Osteocyte (in vitro differentiated cells): ENCODE data around the gene FAM174C. TPM values are rescaled to one million over a fixed set of nuclear protein-coding genes. Genes with fewer than 3 reads are reported as not detected.

Experiments used
- DNase-seq: peaks from one replicate; pipeline ENCODE4 v3.0.0; 2021; ENCODE audit warnings: mixed read lengths; ENCODE audit not compliant: unreplicated experiment; ENCODE audit errors: extremely low spot score
- H3K27ac Mint-ChIP-seq: one replicate; pipeline ENCODE4 v1.8.0; 2021; ENCODE audit warnings: mild to moderate bottlenecking, mixed read lengths; ENCODE audit not compliant: unreplicated experiment
- H3K27me3 Mint-ChIP-seq: one replicate; pipeline ENCODE4 v1.8.0; 2021; ENCODE audit warnings: mixed read lengths; ENCODE audit not compliant: unreplicated experiment
- H3K36me3 Mint-ChIP-seq: one replicate; pipeline ENCODE4 v1.8.0; 2021; ENCODE audit warnings: mixed read lengths; ENCODE audit not compliant: unreplicated experiment
- H3K4me1 Mint-ChIP-seq: one replicate; pipeline ENCODE4 v1.8.0; 2021; ENCODE audit warnings: mixed read lengths; ENCODE audit not compliant: unreplicated experiment
- H3K4me3 Mint-ChIP-seq: one replicate; pipeline ENCODE4 v1.8.0; 2021; ENCODE audit warnings: mild to moderate bottlenecking, moderate library complexity, mixed read lengths; ENCODE audit not compliant: unreplicated experiment
- H3K9me3 Mint-ChIP-seq: one replicate; pipeline ENCODE4 v1.8.0; 2021; ENCODE audit warnings: mixed read lengths; ENCODE audit not compliant: unreplicated experiment
- CTCF ChIP-seq: fragments of 200-600 bp; sonication (generic); IDR thresholded peaks from 2 replicates; pipeline ENCODE4 v1.5.0; 2021; ENCODE audit warnings: antibody characterized with exemption, mild to moderate bottlenecking, moderate library complexity
- total RNA-seq: library from RNA; stranded (reverse); gene quantifications from 2 replicates; pipeline ENCODE4 v1.2.1, GENCODE V29; 2021

FAM174C gene
- total RNA-seq, 1 donor from 2014 or later: 35.3 TPM

- Mint-ChIP-seq H3K27me3 (no peaks in the 10 kb centered on the region), H3K36me3 (no peaks in the 10 kb centered on the region), H3K27ac (no peak overlapping the region), H3K4me3 (no peak overlapping the region), H3K9me3 (no peaks in the 10 kb centered on the region), H3K4me1 (no peaks in the 10 kb centered on the region)
- no peak for TF ChIP-seq CTCF
- DNase-seq: no peak
Measured at GRCh38 chr19:1294688-1295087, 19.4 kb downstream of the FAM174C start.

GRCh38 chr19:1295169-1296012, 20.1 kb downstream of the FAM174C start:
- Mint-ChIP-seq H3K27me3 (no peaks in the 10 kb centered on the region), H3K27ac (no peak overlapping the region), H3K4me3 (no peak overlapping the region), H3K4me1 (no peaks in the 10 kb centered on the region), H3K36me3 (no peaks in the 10 kb centered on the region), H3K9me3 (no peaks in the 10 kb centered on the region)
- no peak for TF ChIP-seq CTCF
- no peak for DNase-seq

GRCh38 chr19:1296078-1296477, 20.7 kb downstream of the FAM174C start:
- Mint-ChIP-seq H3K27me3 (no peaks in the 10 kb centered on the region), H3K36me3 (no peaks in the 10 kb centered on the region), H3K4me3 (no peak overlapping the region), H3K4me1 (no peaks in the 10 kb centered on the region), H3K9me3 (no peaks in the 10 kb centered on the region), H3K27ac (no peak overlapping the region)
- TF ChIP-seq CTCF: no peak
- no peak for DNase-seq

- no peak for TF ChIP-seq CTCF
- Mint-ChIP-seq H3K4me3 (no peak overlapping the region), H3K9me3 (no peaks in the 10 kb centered on the region), H3K4me1 (no peaks in the 10 kb centered on the region), H3K36me3 (no peaks in the 10 kb centered on the region), H3K27ac (no peak overlapping the region), H3K27me3 (no peaks in the 10 kb centered on the region)
- no peak for DNase-seq
Measured at GRCh38 chr19:1296575-1297271, 21.4 kb downstream of the FAM174C start.

GRCh38 chr19:1298235-1298634, 22.9 kb downstream of the FAM174C start:
- DNase-seq: no peak
- Mint-ChIP-seq H3K4me3 (no peak overlapping the region), H3K9me3 (no peaks in the 10 kb centered on the region), H3K27ac (no peak overlapping the region), H3K27me3 (peaks cover 4% of the 10 kb centered on the region), H3K4me1 (no peaks in the 10 kb centered on the region), H3K36me3 (no peaks in the 10 kb centered on the region)
- no peak for TF ChIP-seq CTCF
